K562 (cell line): ENCODE data around the gene PARP15. TPM values are rescaled to one million over a fixed set of nuclear protein-coding genes. Genes with fewer than 3 reads are reported as not detected.

Experiments used
- ATAC-seq: fragments of 200-7000 bp; cut with Tn5 transposase; 3 replicates; pipeline ENCODE4 v1.9.1; 2020; ENCODE audit warnings: moderate library complexity
- BruUV-seq: library from RNA; stranded (reverse); fragments of 400-500 nt; replicated peaks from 2 replicates; lab custom pipeline; 2021; lab: Mats Ljungman, UMichigan
- CTCF ChIA-PET: fragments of 300-600 bp; formaldehyde crosslinking; extraction: SDS; loops from one replicate; lab custom pipeline; 2021; ENCODE audit warnings: low intra/inter-chr PET ratio; lab: Yijun Ruan, JAX
- POLR2A ChIA-PET: fragments of 300-600, 350-650 bp; sonication (Branson Sonifier 250); formaldehyde crosslinking; extraction: SDS; loops from one replicate; lab custom pipeline; 2021; ENCODE audit warnings: antibody characterized with exemption, inconsistent platforms; lab: Yijun Ruan, JAX
- DNase-seq, 4 experiments: peaks; one replicate each; pipeline versions ENCODE4 v3.0.0 to v3.0.0-alpha.2; 2011 to 2018; ENCODE audit warnings: low spot score in 3 of 4, mixed read lengths in 3 of 4; ENCODE audit errors: extremely low read depth in 1 of 4
- FAIRE-seq: peaks from 2 replicates; lab custom pipeline; 2011; peaks lifted over from hg19 to GRCh38; lab: Jason Lieb, UNC
- H2AFZ ChIP-seq: 2 replicates; pipeline ENCODE4 v1.6.0; 2011; ENCODE audit warnings: low read depth, low read length, control low read depth, inconsistent platforms
- H3K27ac ChIP-seq: fragments of 200-600 bp; 3 replicates; pipeline ENCODE4 v1.8.0; 2011; ENCODE audit warnings: low read depth, mild to moderate bottlenecking, control low read depth, inconsistent platforms, low read length, moderate library complexity, mixed read lengths; ENCODE audit errors: extremely low read depth
- H3K27me3 ChIP-seq, 2 experiments: fragments of 300-600 bp in 1 of 2; 2 replicates in 1 of 2; 3 replicates in 1 of 2; pipeline versions ENCODE4 v1.6.0 to v1.8.0; 2011; ENCODE audit warnings: inconsistent platforms in 2 of 2, low read length in 2 of 2, mild to moderate bottlenecking in 1 of 2, mixed read lengths in 1 of 2, moderate library complexity in 1 of 2; ENCODE audit not compliant: control insufficient read depth in 2 of 2, insufficient read depth in 2 of 2
- H3K36me3 ChIP-seq: fragments of 300-600 bp; 3 replicates; pipeline ENCODE4 v1.8.0; 2011; ENCODE audit warnings: mild to moderate bottlenecking, low read length, inconsistent platforms; ENCODE audit not compliant: control insufficient read depth, insufficient read depth
- H3K4me1 ChIP-seq, 2 experiments: fragments of 200-600 bp in 1 of 2; replicated peaks in 1 of 2; 2 replicates in 1 of 2; 3 replicates in 1 of 2; pipeline versions ENCODE4 v1.5.1 to v1.8.0; 2011; ENCODE audit warnings: inconsistent platforms in 2 of 2, low read length in 2 of 2, mild to moderate bottlenecking in 1 of 2, mixed read lengths in 1 of 2, moderate library complexity in 1 of 2; ENCODE audit not compliant: control insufficient read depth in 2 of 2, insufficient read depth in 2 of 2
- H3K4me2 ChIP-seq: 2 replicates; pipeline ENCODE4 v1.6.1; 2011; ENCODE audit warnings: low read length, control low read depth, inconsistent platforms, mixed read lengths; ENCODE audit not compliant: insufficient read depth
- H3K4me3 ChIP-seq: fragments of 200-600 bp; sonication (generic), shearing (Covaris generic); 2 replicates; pipeline ENCODE4 v1.5.1; 2016; ENCODE audit warnings: control low read depth, inconsistent platforms
- H3K79me2 ChIP-seq: fragments of 200-600 bp; 3 replicates; pipeline ENCODE4 v1.8.0; 2011; ENCODE audit warnings: low read length, inconsistent platforms; ENCODE audit not compliant: control insufficient read depth, insufficient read depth
- H3K9ac ChIP-seq, 2 experiments: 2 replicates each; pipeline versions ENCODE4 v1.6.0 to v1.6.1; 2011; ENCODE audit warnings: low read depth in 2 of 2, low read length in 2 of 2, control low read depth in 1 of 2, inconsistent platforms in 1 of 2, mild to moderate bottlenecking in 1 of 2, mixed read lengths in 1 of 2; ENCODE audit not compliant: insufficient read depth in 1 of 2
- H3K9me1 ChIP-seq: one replicate; pipeline ENCODE4 v1.6.0; 2011; ENCODE audit warnings: inconsistent platforms, mild to moderate bottlenecking, low read length, moderate library complexity; ENCODE audit not compliant: control insufficient read depth, insufficient read depth
- H3K9me3 ChIP-seq: replicated peaks from 2 replicates; pipeline ENCODE4 v1.5.1; 2011; ENCODE audit warnings: low read depth, low read length, inconsistent platforms; ENCODE audit not compliant: control insufficient read depth, insufficient read depth
- H4K20me1 ChIP-seq: replicated peaks from 2 replicates; pipeline ENCODE4 v1.6.1; 2011; ENCODE audit warnings: low read length, inconsistent platforms, mixed read lengths; ENCODE audit not compliant: control insufficient read depth, insufficient read depth
- ATF3 ChIP-seq, 2 experiments: fragments of 450-650 bp in 1 of 2; sonication (generic) in 1 of 2; formaldehyde crosslinking in 1 of 2; IDR thresholded peaks in 1 of 2; conservative IDR thresholded peaks in 1 of 2; 2 replicates each; pipeline versions ENCODE4 v1.6.1 to v1.8.1; 2016 to 2023; ENCODE audit warnings: mild to moderate bottlenecking in 2 of 2, moderate library complexity in 2 of 2, inconsistent platforms in 1 of 2, missing genetic modification reagents in 1 of 2
- GATAD2A ChIP-seq: fragments of 450-650 bp; IDR thresholded peaks from 2 replicates; pipeline ENCODE4 v1.6.1; 2017
- NFE2L1 ChIP-seq: fragments of 450-650 bp; IDR thresholded peaks from 2 replicates; pipeline ENCODE4 v1.6.1; 2016; ENCODE audit warnings: missing genetic modification characterization, low read depth, mild to moderate bottlenecking, missing compliant biosample characterization, moderate library complexity, borderline replicate concordance
- NR0B1 ChIP-seq: fragments of 450-650 bp; IDR thresholded peaks from one replicate; pipeline ENCODE4 v1.6.1; 2018; ENCODE audit warnings: mild to moderate bottlenecking, moderate library complexity; ENCODE audit not compliant: partially characterized antibody
- OTX1 ChIP-seq: fragments of 450-650 bp; formaldehyde crosslinking; IDR thresholded peaks from 2 replicates; pipeline ENCODE4 v1.4.0; 2022; ENCODE audit warnings: mild to moderate bottlenecking
- SIN3A ChIP-seq, 2 experiments: fragments of 150-350 bp in 1 of 2; IDR thresholded peaks; 2 replicates each; pipeline ENCODE4 v1.6.1; 2011 to 2016; ENCODE audit warnings: borderline replicate concordance in 2 of 2, low read depth in 2 of 2, low read length in 2 of 2, mild to moderate bottlenecking in 2 of 2, moderate library complexity in 2 of 2; ENCODE audit not compliant: control insufficient read depth in 1 of 2
- SMARCA4 ChIP-seq: fragments of 450-650 bp; IDR thresholded peaks from 2 replicates; pipeline ENCODE4 v1.6.1; 2016
- TCF7 ChIP-seq: sonication (generic); IDR thresholded peaks from 2 replicates; pipeline ENCODE4 v1.6.1; 2016; ENCODE audit warnings: antibody characterized with exemption, borderline replicate concordance
- ZNF124 ChIP-seq: sonication (generic); formaldehyde crosslinking; IDR thresholded peaks from 2 replicates; pipeline ENCODE4 v1.8.1; 2022; ENCODE audit warnings: missing genetic modification reagents
- WGBS: fragments of 100-300 bp; shearing (Covaris generic); methylation state at CpG from one replicate; pipeline ENCODE4 v1.1.6; 2016; ENCODE audit warnings: low coverage, mixed read lengths; ENCODE audit not compliant: insufficient coverage; ENCODE audit errors: missing lambda C conversion rate; 5-methylcytosine and 5-hydroxymethylcytosine counted together
- in situ Hi-C: fragments of 300-500 bp; cut with MboI; formaldehyde crosslinking; loops from 4 replicates; pipeline ENCODE4 v1.15.0; 2018; ENCODE audit warnings: inconsistent platforms, mixed read lengths
- intact Hi-C: fragments of 100-400 bp; cut with micrococcal nuclease; formaldehyde crosslinking; loops from 2 replicates; pipeline ENCODE4 v1.14.2; 2022
- polyA plus RNA-seq, 8 experiments: library from polyadenylated mRNA; depleted of rRNA in 4 of 8; stranded (reverse) in 5 of 8; unstranded in 3 of 8; fragments of >200 nt; fragmentation: Nextera tagmentation in 2 of 8; fragmentation: Illumina TruSeq in 1 of 8; extraction: Ambion mirVana in 2 of 8; extraction: Trizol in 1 of 8; gene quantifications; 2 replicates each; pipeline versions ENCODE4 v1.2.1 to v1.2.3, GENCODE V29; 2011 to 2014; ENCODE audit warnings: inconsistent platforms in 1 of 8, missing spikeins in 1 of 8
- total RNA-seq, 7 experiments: library from RNA; depleted of rRNA in 6 of 7; stranded (reverse); fragments of >200 nt in 6 of 7; fragmentation: Illumina TruSeq in 2 of 7; extraction: Trizol in 2 of 7; gene quantifications; 2 replicates each; pipeline versions ENCODE4 v1.2.1 to v1.2.3, GENCODE V29; 2011 to 2021; ENCODE audit warnings: low replicate concordance in 1 of 7
- TF ChIP-seq, protein P1 (sequence below): sonication (generic); formaldehyde crosslinking; IDR thresholded peaks from 2 replicates; pipeline ENCODE4 v1.8.0; 2022; ENCODE audit warnings: mild to moderate bottlenecking, missing genetic modification reagents
- TF ChIP-seq, protein P2 (sequence below): fragments of 250-450 bp; sonication (Bioruptor Pico); IDR thresholded peaks from 2 replicates; pipeline ENCODE4 v1.8.0; 2021; ENCODE audit warnings: borderline replicate concordance, mild to moderate bottlenecking, moderate library complexity; ENCODE audit not compliant: poor library complexity, severe bottlenecking

Gene PARP15
- total and polyA plus RNA-seq, 9 of the 15 experiments (the other 6 are each of a cell fraction or from before 2014, with no cell fraction given) = 0.05 to 0.40 (median 0.13) TPM

DNA sequence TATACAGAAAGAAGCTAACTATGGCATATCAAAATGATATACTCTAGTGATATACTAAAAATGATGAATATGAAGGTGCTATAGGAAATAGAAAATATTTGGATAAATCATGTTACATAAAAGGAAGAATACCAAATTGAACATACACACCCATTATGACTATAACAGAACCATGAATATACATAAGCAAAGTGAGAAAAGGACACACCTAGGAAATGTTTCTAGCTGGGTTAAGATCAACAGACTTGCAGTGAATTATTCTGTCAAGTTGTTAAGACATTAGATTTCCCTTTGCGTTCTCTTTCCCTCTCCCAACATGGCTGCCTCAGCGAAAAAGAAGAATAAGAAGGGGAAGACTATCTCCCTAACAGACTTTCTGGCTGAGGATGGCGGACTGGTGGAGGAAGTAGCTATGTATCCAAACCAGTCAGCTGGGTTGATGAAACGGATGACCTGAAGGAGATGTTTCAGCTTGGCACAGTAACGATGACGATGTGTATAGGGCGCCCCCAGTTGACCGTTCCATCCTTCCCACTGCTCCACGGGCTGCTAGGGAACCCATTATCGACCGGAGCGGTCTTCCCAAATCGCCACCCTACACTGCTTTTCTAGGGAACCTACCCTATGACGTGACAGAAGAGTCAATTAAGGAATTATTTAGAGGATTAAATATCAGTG, 83.0 kb downstream of the PARP15 start (continued):
- no peak for TF ChIP-seq NR0B1
- TF ChIP-seq SMARCA4 = no peak
- no peak for TF ChIP-seq OTX1 (CRISPR knock-in tag)
- TF ChIP-seq TCF7 = no peak

- H3K79me2 ChIP-seq = no peaks in the 10 kb centered on the region
- H2AFZ ChIP-seq = peak overlapping the region; percentile 14; the same call in 1 of the 2 replicates
- 39% methylated on average over 12 of the region's 13 CpGs for WGBS
- no peaks in the 10 kb centered on the region for H4K20me1 ChIP-seq
- no peak overlapping the region for H3K9ac ChIP-seq
- no peak overlapping the region for H3K4me3 ChIP-seq
- intact Hi-C loops (no loop called here), in situ Hi-C loops (no loop called here)
- no peak for ATAC-seq
- ChIA-PET CTCF (no interaction called here), POLR2A (no interaction called here)
- H3K4me1 ChIP-seq = no peaks in the 10 kb centered on the region
- no peak for FAIRE-seq
- TF ChIP-seq ATF3 (IDR thresholded peaks at IDR 0.05) (peak; percentile 11; the same call in 1 of the 2 replicates), ATF3 (CRISPR knock-in tag; conservative IDR thresholded peaks at IDR 0.05) (no peak), NFE2L1 (tag) (no peak), ZNF124 (CRISPR knock-in tag) (no peak), SIN3A (IDR thresholded peaks at IDR 0.05; ENCODE audit: borderline replicate concordance in 2 of 2, control insufficient read depth in 1 of 2, low read depth in 2 of 2, low read length in 2 of 2) (no peak), GATAD2A (no peak)
- TF ChIP-seq, protein P1, sequence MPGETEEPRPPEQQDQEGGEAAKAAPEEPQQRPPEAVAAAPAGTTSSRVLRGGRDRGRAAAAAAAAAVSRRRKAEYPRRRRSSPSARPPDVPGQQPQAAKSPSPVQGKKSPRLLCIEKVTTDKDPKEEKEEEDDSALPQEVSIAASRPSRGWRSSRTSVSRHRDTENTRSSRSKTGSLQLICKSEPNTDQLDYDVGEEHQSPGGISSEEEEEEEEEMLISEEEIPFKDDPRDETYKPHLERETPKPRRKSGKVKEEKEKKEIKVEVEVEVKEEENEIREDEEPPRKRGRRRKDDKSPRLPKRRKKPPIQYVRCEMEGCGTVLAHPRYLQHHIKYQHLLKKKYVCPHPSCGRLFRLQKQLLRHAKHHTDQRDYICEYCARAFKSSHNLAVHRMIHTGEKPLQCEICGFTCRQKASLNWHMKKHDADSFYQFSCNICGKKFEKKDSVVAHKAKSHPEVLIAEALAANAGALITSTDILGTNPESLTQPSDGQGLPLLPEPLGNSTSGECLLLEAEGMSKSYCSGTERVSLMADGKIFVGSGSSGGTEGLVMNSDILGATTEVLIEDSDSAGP (CRISPR knock-in tag) = no peak
- TF ChIP-seq, protein P2, sequence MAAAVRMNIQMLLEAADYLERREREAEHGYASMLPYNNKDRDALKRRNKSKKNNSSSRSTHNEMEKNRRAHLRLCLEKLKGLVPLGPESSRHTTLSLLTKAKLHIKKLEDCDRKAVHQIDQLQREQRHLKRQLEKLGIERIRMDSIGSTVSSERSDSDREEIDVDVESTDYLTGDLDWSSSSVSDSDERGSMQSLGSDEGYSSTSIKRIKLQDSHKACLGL = no peak
- no peaks in the 10 kb centered on the region for H3K36me3 ChIP-seq
- H3K9me1 ChIP-seq = no peaks in the 10 kb centered on the region
- H3K27me3 ChIP-seq = no peaks in the 10 kb centered on the region
- no TSS peak for BruUV-seq
- H3K9me3 ChIP-seq = no peaks in the 10 kb centered on the region; the same call in 1 of the 2 replicates
- no peak overlapping the region for H3K27ac ChIP-seq
- H3K4me2 ChIP-seq = no peak overlapping the region
- no peak for DNase-seq
Observed at GRCh38 chr3:122661633-122662032, 84.2 kb downstream of the PARP15 start.
